Erythroblast (primary cell): Measurements from ENCODE around the gene STPG3.

Experiments used
- GATA1 ChIP-seq: IDR thresholded peaks from 2 replicates; pipeline ENCODE4 v1.6.1; 2011; ENCODE audit warnings: low read depth, mild to moderate bottlenecking, control low read depth, low read length, moderate library complexity
- POLR2A ChIP-seq: IDR thresholded peaks from 2 replicates; pipeline ENCODE4 v1.6.1; 2011; ENCODE audit warnings: mild to moderate bottlenecking, low read length

GRCh38 chr9:137300567-137301080, 49.5 kb downstream of the STPG3 start:
- TF ChIP-seq POLR2A (no peak), GATA1 (no peak)
